HG02623 (cell line): ENCODE measurements around the gene NFKBIB.
A peak's percentile ranks its signal among the peaks of the same experiment; 100 is the strongest.
"Not testable (repeated sequence)": the region's sequence is repeated elsewhere in the genome, so short reads cannot be mapped to it uniquely, and the experiment has no call there.

ENCODE experiments used
- ATAC-seq: cut with Tn5 transposase; IDR thresholded peaks from one replicate; pipeline ENCODE4 v1.9.1; 2021; ENCODE audit warnings: moderate library complexity; ENCODE audit not compliant: unreplicated experiment

Gene NFKBIB

GRCh38 chr19:38922482-38922881 is 22.7 kb downstream of the NFKBIB start:
- no peak for ATAC-seq

- ATAC-seq: no peak
Measured at GRCh38 chr19:38924388-38924787, 24.6 kb downstream of the NFKBIB start.

GRCh38 chr19:38928391-38929001 is 28.7 kb downstream of the NFKBIB start:
- ATAC-seq: no peak

- peak; percentile 60 for ATAC-seq
Measured at GRCh38 chr19:38929929-38930775, 30.4 kb downstream of the NFKBIB start, which contains the start of gene SARS2. SARS2 (minus strand) TSS chr19:38930763; CDS start chr19:38930736, 27 bp downstream.

GRCh38 chr19:38930776-38931520 is 31.2 kb downstream of the NFKBIB start, which contains the start of gene MRPS12:
MRPS12 (plus strand) TSS chr19:38930944; CDS start chr19:38931295, 351 bp downstream.
- ATAC-seq: peak; percentile 87

- no peak for ATAC-seq
Measured at GRCh38 chr19:38931521-38931793, 31.7 kb downstream of the NFKBIB start.

GRCh38 chr19:38932425-38933179 is 32.8 kb downstream of the NFKBIB start:
- ATAC-seq: no peak

GRCh38 chr19:38933544-38933943 is 33.8 kb downstream of the NFKBIB start:
- ATAC-seq: no peak

- ATAC-seq: no peak
Measured at GRCh38 chr19:38939957-38940356, 40.2 kb downstream of the NFKBIB start.

- not testable (repeated sequence) for ATAC-seq
Measured at GRCh38 chr19:38941466-38941865, 41.7 kb downstream of the NFKBIB start.

- no peak for ATAC-seq
Measured at GRCh38 chr19:38941979-38942378, 42.2 kb downstream of the NFKBIB start.

GRCh38 chr19:38942471-38943181 is 42.9 kb downstream of the NFKBIB start:
- ATAC-seq: no peak

GRCh38 chr19:38944981-38945506 is 45.3 kb downstream of the NFKBIB start:
- no peak for ATAC-seq

- ATAC-seq: no peak
Measured at GRCh38 chr19:38945562-38946228, 45.9 kb downstream of the NFKBIB start.

- ATAC-seq: no peak
Measured at GRCh38 chr19:38946229-38947010, 46.7 kb downstream of the NFKBIB start.

- ATAC-seq: no peak
Measured at GRCh38 chr19:38949580-38950367, 50.0 kb downstream of the NFKBIB start.

GRCh38 chr19:38951187-38951586 is 51.4 kb downstream of the NFKBIB start:
- no peak for ATAC-seq
